Panc1 (cell line): ENCODE data around the gene ARHGAP8. TPM values are rescaled to one million over a fixed set of nuclear protein-coding genes. Genes with fewer than 3 reads are reported as not detected.

Experiments
- ATAC-seq: fragments of 200-7000 bp; cut with Tn5 transposase; 2 replicates; pipeline ENCODE4 v1.9.1; 2020; ENCODE audit warnings: mild to moderate bottlenecking, moderate library complexity
- BruUV-seq: library from RNA; stranded (reverse); fragments of 400-500 nt; replicated peaks from 2 replicates; lab custom pipeline; 2021; lab: Mats Ljungman, UMichigan
- CTCF ChIA-PET: fragments of 300-600 bp; sonication (Branson Sonifier 250); formaldehyde crosslinking; loops from one replicate; lab custom pipeline; 2022; ENCODE audit warnings: antibody characterized with exemption; lab: Charles Lee
- POLR2A ChIA-PET: fragments of 300-600 bp; sonication (Branson Sonifier 250); formaldehyde crosslinking; loops from one replicate; lab custom pipeline; 2022; ENCODE audit warnings: antibody characterized with exemption; lab: Charles Lee
- DNase-seq: peaks from one replicate; pipeline ENCODE4 v3.0.0-alpha.2; 2010; ENCODE audit warnings: low read depth, low spot score
- H3K27ac ChIP-seq: 2 replicates; pipeline ENCODE4 v1.5.1; 2011; ENCODE audit warnings: mild to moderate bottlenecking, low read length, inconsistent platforms
- H3K27me3 ChIP-seq: fragments of 200-500 bp; sonication (Bioruptor generic); 2 replicates; pipeline ENCODE4 v1.6.0; 2014; ENCODE audit warnings: low read length, inconsistent platforms; ENCODE audit not compliant: control insufficient read depth, insufficient read depth
- H3K36me3 ChIP-seq: fragments of 200-500 bp; sonication (Bioruptor generic); 2 replicates; pipeline ENCODE4 v1.5.1; 2014; ENCODE audit warnings: inconsistent platforms, mild to moderate bottlenecking, low read length, moderate library complexity; ENCODE audit not compliant: control insufficient read depth, insufficient read depth
- H3K4me1 ChIP-seq: 2 replicates; pipeline ENCODE4 v1.5.1; 2011; ENCODE audit warnings: inconsistent platforms, mild to moderate bottlenecking, low read length, moderate library complexity; ENCODE audit not compliant: control insufficient read depth, insufficient read depth
- H3K4me3 ChIP-seq, 2 experiments: 2 replicates each; pipeline ENCODE4 v1.5.1; 2011 to 2012; ENCODE audit warnings: low read depth in 2 of 2, low read length in 2 of 2, mild to moderate bottlenecking in 2 of 2, inconsistent platforms in 1 of 2, moderate library complexity in 1 of 2
- H3K9me3 ChIP-seq: fragments of 200-500 bp; sonication (Bioruptor generic); 2 replicates; pipeline ENCODE4 v1.5.1; 2014; ENCODE audit warnings: low read depth, mild to moderate bottlenecking, inconsistent platforms, low read length, moderate library complexity; ENCODE audit not compliant: control insufficient read depth, insufficient read depth
- POLR2AphosphoS5 ChIP-seq: IDR thresholded peaks from 2 replicates; pipeline ENCODE4 v1.6.1; 2012; ENCODE audit warnings: mild to moderate bottlenecking, low read depth, low read length, moderate library complexity
- SIN3A ChIP-seq: IDR thresholded peaks from 2 replicates; pipeline ENCODE4 v1.6.1; 2012; ENCODE audit warnings: low read depth, mild to moderate bottlenecking, low read length, moderate library complexity, borderline replicate concordance; ENCODE audit not compliant: insufficient read depth
- TCF7L2 ChIP-seq: IDR thresholded peaks from 2 replicates; pipeline ENCODE4 v1.6.1; 2011; ENCODE audit warnings: mild to moderate bottlenecking, low read depth, low read length, inconsistent platforms
- in situ Hi-C: cut with HindIII; loops from 2 replicates; pipeline ENCODE4 v1.10.0; 2016; ENCODE audit warnings: low sequenced_read_pairs, low pct_unique_long_range_greater_than_20kb
- intact Hi-C: fragments of 100-400 bp; cut with micrococcal nuclease; formaldehyde crosslinking; loops from one replicate; pipeline ENCODE4 v1.10.0; 2022; ENCODE audit not compliant: unreplicated experiment
- total RNA-seq: library from RNA; stranded (reverse); gene quantifications from one replicate; pipeline ENCODE4 v1.2.1, GENCODE V29; 2021; ENCODE audit not compliant: unreplicated experiment
- TF ChIP-seq, protein P1 (sequence below): fragments of 450-650 bp; IDR thresholded peaks from 2 replicates; pipeline ENCODE4 v1.5.1; 2017; ENCODE audit warnings: mild to moderate bottlenecking
- TF ChIP-seq, protein P2 (sequence below), 2 experiments: IDR thresholded peaks; 2 replicates each; pipeline ENCODE4 v1.6.1; 2011 to 2012; ENCODE audit warnings: low read depth in 2 of 2, control low read depth in 1 of 2, low read length in 1 of 2, mild to moderate bottlenecking in 1 of 2, moderate library complexity in 1 of 2; ENCODE audit not compliant: insufficient read depth in 1 of 2

ARHGAP8 gene
- total RNA-seq, 1 experiment from 2014 or later = 9.2 TPM

DNA sequence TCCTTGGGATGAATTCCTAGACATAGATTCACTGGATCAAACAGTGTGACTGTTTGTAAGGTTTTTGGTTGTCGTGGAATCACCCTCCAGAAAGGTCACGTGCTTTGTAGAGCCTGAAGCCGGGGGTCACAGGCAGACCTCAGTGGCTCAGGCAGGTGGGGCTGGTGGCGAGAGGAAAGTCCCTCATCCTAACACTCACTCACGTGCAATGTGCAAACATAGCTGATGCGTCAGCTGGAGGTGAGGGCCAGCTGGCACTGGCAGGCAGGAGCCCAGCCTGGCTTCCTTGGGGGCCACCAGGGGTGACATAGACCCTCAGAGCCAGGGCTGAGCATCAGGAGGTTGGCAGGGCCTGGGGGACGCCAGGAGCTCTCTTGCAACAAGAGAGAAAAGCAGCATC lies 90.0 kb downstream of the ARHGAP8 start:
- TF ChIP-seq SIN3A (no peak), TCF7L2 (no peak), POLR2AphosphoS5 (no peak)
- TF ChIP-seq, protein P1, sequence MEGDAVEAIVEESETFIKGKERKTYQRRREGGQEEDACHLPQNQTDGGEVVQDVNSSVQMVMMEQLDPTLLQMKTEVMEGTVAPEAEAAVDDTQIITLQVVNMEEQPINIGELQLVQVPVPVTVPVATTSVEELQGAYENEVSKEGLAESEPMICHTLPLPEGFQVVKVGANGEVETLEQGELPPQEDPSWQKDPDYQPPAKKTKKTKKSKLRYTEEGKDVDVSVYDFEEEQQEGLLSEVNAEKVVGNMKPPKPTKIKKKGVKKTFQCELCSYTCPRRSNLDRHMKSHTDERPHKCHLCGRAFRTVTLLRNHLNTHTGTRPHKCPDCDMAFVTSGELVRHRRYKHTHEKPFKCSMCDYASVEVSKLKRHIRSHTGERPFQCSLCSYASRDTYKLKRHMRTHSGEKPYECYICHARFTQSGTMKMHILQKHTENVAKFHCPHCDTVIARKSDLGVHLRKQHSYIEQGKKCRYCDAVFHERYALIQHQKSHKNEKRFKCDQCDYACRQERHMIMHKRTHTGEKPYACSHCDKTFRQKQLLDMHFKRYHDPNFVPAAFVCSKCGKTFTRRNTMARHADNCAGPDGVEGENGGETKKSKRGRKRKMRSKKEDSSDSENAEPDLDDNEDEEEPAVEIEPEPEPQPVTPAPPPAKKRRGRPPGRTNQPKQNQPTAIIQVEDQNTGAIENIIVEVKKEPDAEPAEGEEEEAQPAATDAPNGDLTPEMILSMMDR = no peak
- TF ChIP-seq, protein P2, sequence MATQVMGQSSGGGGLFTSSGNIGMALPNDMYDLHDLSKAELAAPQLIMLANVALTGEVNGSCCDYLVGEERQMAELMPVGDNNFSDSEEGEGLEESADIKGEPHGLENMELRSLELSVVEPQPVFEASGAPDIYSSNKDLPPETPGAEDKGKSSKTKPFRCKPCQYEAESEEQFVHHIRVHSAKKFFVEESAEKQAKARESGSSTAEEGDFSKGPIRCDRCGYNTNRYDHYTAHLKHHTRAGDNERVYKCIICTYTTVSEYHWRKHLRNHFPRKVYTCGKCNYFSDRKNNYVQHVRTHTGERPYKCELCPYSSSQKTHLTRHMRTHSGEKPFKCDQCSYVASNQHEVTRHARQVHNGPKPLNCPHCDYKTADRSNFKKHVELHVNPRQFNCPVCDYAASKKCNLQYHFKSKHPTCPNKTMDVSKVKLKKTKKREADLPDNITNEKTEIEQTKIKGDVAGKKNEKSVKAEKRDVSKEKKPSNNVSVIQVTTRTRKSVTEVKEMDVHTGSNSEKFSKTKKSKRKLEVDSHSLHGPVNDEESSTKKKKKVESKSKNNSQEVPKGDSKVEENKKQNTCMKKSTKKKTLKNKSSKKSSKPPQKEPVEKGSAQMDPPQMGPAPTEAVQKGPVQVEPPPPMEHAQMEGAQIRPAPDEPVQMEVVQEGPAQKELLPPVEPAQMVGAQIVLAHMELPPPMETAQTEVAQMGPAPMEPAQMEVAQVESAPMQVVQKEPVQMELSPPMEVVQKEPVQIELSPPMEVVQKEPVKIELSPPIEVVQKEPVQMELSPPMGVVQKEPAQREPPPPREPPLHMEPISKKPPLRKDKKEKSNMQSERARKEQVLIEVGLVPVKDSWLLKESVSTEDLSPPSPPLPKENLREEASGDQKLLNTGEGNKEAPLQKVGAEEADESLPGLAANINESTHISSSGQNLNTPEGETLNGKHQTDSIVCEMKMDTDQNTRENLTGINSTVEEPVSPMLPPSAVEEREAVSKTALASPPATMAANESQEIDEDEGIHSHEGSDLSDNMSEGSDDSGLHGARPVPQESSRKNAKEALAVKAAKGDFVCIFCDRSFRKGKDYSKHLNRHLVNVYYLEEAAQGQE (IDR thresholded peaks at IDR 0.05; ENCODE audit: insufficient read depth in 1 of 2, low read depth in 2 of 2, low read length in 1 of 2) = no peak

DNA sequence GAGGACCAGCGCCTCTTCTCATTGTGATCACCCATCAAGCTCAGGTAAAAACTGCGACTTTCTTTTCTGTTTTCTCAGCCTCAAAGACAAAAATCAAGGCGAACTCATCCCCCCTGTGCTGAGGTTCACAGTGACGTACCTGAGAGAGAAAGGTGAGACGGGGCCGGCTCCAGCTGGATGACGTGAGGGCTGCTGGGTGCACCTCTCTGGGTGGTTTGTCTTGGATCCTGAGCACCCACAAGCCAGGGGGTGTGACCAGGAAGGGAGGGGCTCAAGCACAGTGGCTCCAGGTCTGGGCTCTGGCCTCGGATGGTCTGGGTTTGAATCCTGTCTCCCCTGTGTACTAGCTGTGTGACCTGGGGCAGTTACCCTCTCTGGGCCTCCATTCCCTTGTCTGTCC lies 92.8 kb downstream of the ARHGAP8 start:
- BruUV-seq = no TSS peak

More for the DNA sequence above, 90.0 kb downstream of the ARHGAP8 start:
- ChIA-PET POLR2A (no interaction called here), CTCF (interaction anchor here (0.5 kb wide), 1 partner anchor 23 kb away, joined by 10 read pairs; no protein-coding TSS in a partner anchor)
- Histone ChIP-seq H3K27ac (no peak overlapping the region), H3K4me1 (no peaks in the 10 kb centered on the region), H3K27me3 (no peaks in the 10 kb centered on the region), H3K9me3 (no peaks in the 10 kb centered on the region), H3K36me3 (no peaks in the 10 kb centered on the region), H3K4me3 (no peak overlapping the region)
- ATAC-seq = peak; percentile 38; the same call in 1 of the 2 replicates
- no peak for DNase-seq
- BruUV-seq = no TSS peak
- in situ Hi-C loops (no loop called here), intact Hi-C loops (no loop called here)

More for the DNA sequence above, 92.8 kb downstream of the ARHGAP8 start:
- TF ChIP-seq, protein P1 = no peak
- TF ChIP-seq POLR2AphosphoS5 = no peak
- no peak for TF ChIP-seq TCF7L2
- TF ChIP-seq, protein P2 (IDR thresholded peaks at IDR 0.05; ENCODE audit: insufficient read depth in 1 of 2, low read depth in 2 of 2, low read length in 1 of 2) = no peak
- TF ChIP-seq SIN3A = no peak
- no peak overlapping the region for H3K4me3 ChIP-seq
- in situ Hi-C loops = no loop called here
- no peak overlapping the region for H3K27ac ChIP-seq
- ChIA-PET CTCF (no interaction called here), POLR2A (no interaction called here)
- H3K36me3 ChIP-seq = no peaks in the 10 kb centered on the region
- H3K27me3 ChIP-seq = no peaks in the 10 kb centered on the region
- H3K9me3 ChIP-seq = no peaks in the 10 kb centered on the region
- H3K4me1 ChIP-seq = no peaks in the 10 kb centered on the region
- intact Hi-C loops = no loop called here
- ATAC-seq = no peak
- DNase-seq = no peak
